Cortex of kidney (tissue), 1 donor: Measurements from ENCODE around the gene TMEM108.

Experiments
- DNase-seq: peaks from one replicate; lab custom pipeline; 2025; lab: John Stamatoyannopoulos, UW

The TMEM108 gene

GRCh38 chr3:133054586-133054985 lies 16.4 kb downstream of the TMEM108 start:
- DNase-seq, result no peak

GRCh38 chr3:133055339-133055738 lies 17.1 kb downstream of the TMEM108 start:
- DNase-seq, result no peak

- no peak for DNase-seq
Observed at GRCh38 chr3:133058243-133058642, 20.1 kb downstream of the TMEM108 start.

- no peak for DNase-seq
Observed at GRCh38 chr3:133058831-133059230, 20.6 kb downstream of the TMEM108 start.

- DNase-seq, result no peak
Observed at GRCh38 chr3:133065193-133065961, 27.2 kb downstream of the TMEM108 start.

- DNase-seq, result no peak
Observed at GRCh38 chr3:133066026-133066425, 27.8 kb downstream of the TMEM108 start.

GRCh38 chr3:133069556-133070286 lies 31.5 kb downstream of the TMEM108 start:
- no peak for DNase-seq

GRCh38 chr3:133074977-133075376 lies 36.8 kb downstream of the TMEM108 start:
- DNase-seq, result no peak

GRCh38 chr3:133077688-133078087 lies 39.5 kb downstream of the TMEM108 start:
- DNase-seq, result no peak

- no peak for DNase-seq
Observed at GRCh38 chr3:133079621-133080020, 41.4 kb downstream of the TMEM108 start.

- DNase-seq, result no peak
Observed at GRCh38 chr3:133081016-133081415, 42.8 kb downstream of the TMEM108 start.

- DNase-seq, result no peak
Observed at GRCh38 chr3:133083395-133083794, 45.2 kb downstream of the TMEM108 start.

- no peak for DNase-seq
Observed at GRCh38 chr3:133089906-133090485, 51.8 kb downstream of the TMEM108 start.

GRCh38 chr3:133092681-133093080 lies 54.5 kb downstream of the TMEM108 start:
- no peak for DNase-seq

- DNase-seq, result no peak
Observed at GRCh38 chr3:133093366-133093765, 55.2 kb downstream of the TMEM108 start.

- DNase-seq, result no peak
Observed at GRCh38 chr3:133096900-133097613, 58.9 kb downstream of the TMEM108 start.

GRCh38 chr3:133103706-133104105 lies 65.5 kb downstream of the TMEM108 start:
- DNase-seq, result no peak

- no peak for DNase-seq
Observed at GRCh38 chr3:133106169-133106568, 68.0 kb downstream of the TMEM108 start.

- no peak for DNase-seq
Observed at GRCh38 chr3:133112666-133113065, 74.5 kb downstream of the TMEM108 start.

GRCh38 chr3:133113526-133113925 lies 75.3 kb downstream of the TMEM108 start:
- DNase-seq, result no peak

GRCh38 chr3:133113927-133114597 lies 75.9 kb downstream of the TMEM108 start:
- no peak for DNase-seq

GRCh38 chr3:133115176-133115575 lies 77.0 kb downstream of the TMEM108 start:
- no peak for DNase-seq
